Loucy (cell line): ENCODE measurements around the gene FAM180A.

Source experiments
- CTCF ChIP-seq: fragments of 200-600 bp; sonication (generic); conservative IDR thresholded peaks from 2 replicates; pipeline ENCODE4 v1.5.1; 2014; ENCODE audit warnings: mild to moderate bottlenecking, antibody characterized with exemption, low read length
- EZH2phosphoT487 ChIP-seq: fragments of 200-600 bp; IDR thresholded peaks from 2 replicates; pipeline ENCODE4 v1.6.1; 2018; ENCODE audit warnings: antibody characterized with exemption, mild to moderate bottlenecking, moderate library complexity, borderline replicate concordance

DNA sequence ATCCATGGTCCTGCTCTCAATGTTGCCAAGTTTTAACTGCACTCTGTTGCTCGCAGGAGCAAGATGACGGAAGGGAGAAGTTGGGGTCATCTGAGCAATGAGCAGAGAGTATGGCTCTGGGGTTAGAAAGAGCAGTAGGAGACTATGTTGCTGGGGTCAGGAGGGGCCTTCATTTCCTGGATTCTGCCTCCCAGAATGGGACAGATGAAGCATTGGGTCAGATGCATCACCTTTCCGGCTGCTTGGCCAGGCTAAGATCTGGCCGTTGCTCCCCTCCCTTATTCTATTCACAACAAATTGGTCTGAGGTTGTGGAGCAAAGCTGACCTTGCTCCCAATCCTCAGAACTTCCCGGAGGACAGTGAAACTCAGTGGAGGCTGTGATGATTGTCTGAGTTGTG, 63.9 kb downstream of the FAM180A start:
- TF ChIP-seq CTCF (no peak), EZH2phosphoT487 (no peak)
